HG03354 (cell line): Measurements from ENCODE around the gene RMND5A.
A peak's percentile ranks its signal among the peaks of the same experiment; 100 is the strongest.
"Not testable (repeated sequence)": the region's sequence is repeated elsewhere in the genome, so short reads cannot be mapped to it uniquely, and the experiment has no call there.

Source experiments
- ATAC-seq: cut with Tn5 transposase; IDR thresholded peaks from one replicate; pipeline ENCODE4 v1.9.1; 2021; ENCODE audit warnings: mild to moderate bottlenecking; ENCODE audit not compliant: unreplicated experiment, poor library complexity, severe bottlenecking

Gene RMND5A

GRCh38 chr2:86708126-86708525 lies 12.0 kb upstream of the RMND5A start:
- ATAC-seq, result not testable (repeated sequence)

- ATAC-seq, result not testable (repeated sequence)
Observed at GRCh38 chr2:86714579-86715173, 5.4 kb upstream of the RMND5A start.

GRCh38 chr2:86719263-86719636 lies 841 bp upstream of the RMND5A start:
- ATAC-seq, result peak; percentile 19

- ATAC-seq, result peak; percentile 34
Observed at GRCh38 chr2:86720540-86721320, 639 bp downstream of the RMND5A start.

GRCh38 chr2:86725706-86726105 lies 5.6 kb downstream of the RMND5A start:
- not testable (repeated sequence) for ATAC-seq

GRCh38 chr2:86732040-86732525 lies 12.0 kb downstream of the RMND5A start:
- not testable (repeated sequence) for ATAC-seq

GRCh38 chr2:86732837-86733236 lies 12.7 kb downstream of the RMND5A start:
- ATAC-seq, result not testable (repeated sequence)

GRCh38 chr2:86733528-86733927 lies 13.4 kb downstream of the RMND5A start:
- ATAC-seq, result not testable (repeated sequence)

GRCh38 chr2:86734896-86735295 lies 14.8 kb downstream of the RMND5A start:
- not testable (repeated sequence) for ATAC-seq

- ATAC-seq, result not testable (repeated sequence)
Observed at GRCh38 chr2:86739485-86739884, 19.4 kb downstream of the RMND5A start.

GRCh38 chr2:86739889-86740288 lies 19.8 kb downstream of the RMND5A start:
- not testable (repeated sequence) for ATAC-seq

GRCh38 chr2:86741889-86742498 lies 21.9 kb downstream of the RMND5A start:
- ATAC-seq, result not testable (repeated sequence)

GRCh38 chr2:86744152-86744551 lies 24.1 kb downstream of the RMND5A start:
- no peak for ATAC-seq

GRCh38 chr2:86746939-86747338 lies 26.8 kb downstream of the RMND5A start:
- no peak for ATAC-seq

GRCh38 chr2:86747711-86748639 lies 27.9 kb downstream of the RMND5A start:
- peak; percentile 74 for ATAC-seq

GRCh38 chr2:86750240-86750839 lies 30.2 kb downstream of the RMND5A start:
- no peak for ATAC-seq

GRCh38 chr2:86751778-86752177 lies 31.7 kb downstream of the RMND5A start:
- no peak for ATAC-seq

GRCh38 chr2:86752934-86753333 lies 32.8 kb downstream of the RMND5A start:
- ATAC-seq, result no peak

- no peak for ATAC-seq
Observed at GRCh38 chr2:86753606-86754005, 33.5 kb downstream of the RMND5A start.
